ENCODE results near the gene CD59. TPM values are rescaled to one million over a fixed set of nuclear protein-coding genes. Genes with fewer than 3 reads are reported as not detected.

Gene CD59
- total RNA-seq, 1 donor: 1,509 TPM

- TF ChIP-seq CTCF (IDR thresholded peaks at IDR 0.05; ENCODE audit: insufficient read depth, low read length): no peak
- DNase-seq (ENCODE audit: low read depth): no peak
- H3K4me3 ChIP-seq (ENCODE audit: low read depth, low read length): no peak overlapping the region
These were observed 17.8 kb downstream of the CD59 start for GRCh38 chr11:33718440-33718839.

GRCh38 chr11:33716243-33716642 is 20.0 kb downstream of the CD59 start:
- TF ChIP-seq CTCF (IDR thresholded peaks at IDR 0.05; ENCODE audit: insufficient read depth, low read length): peak; percentile 47
- no peak overlapping the region for H3K4me3 ChIP-seq (ENCODE audit: low read depth, low read length)
- peak; percentile 67 for DNase-seq (ENCODE audit: low read depth)

GRCh38 chr11:33713856-33714398 is 22.3 kb downstream of the CD59 start:
- TF ChIP-seq CTCF (IDR thresholded peaks at IDR 0.05; ENCODE audit: insufficient read depth, low read length): no peak
- no peak overlapping the region for H3K4me3 ChIP-seq (ENCODE audit: low read depth, low read length)
- no peak for DNase-seq (ENCODE audit: low read depth)

GRCh38 chr11:33713151-33713855 is 22.9 kb downstream of the CD59 start:
- peak; percentile 51 for DNase-seq (ENCODE audit: low read depth)
- no peak overlapping the region for H3K4me3 ChIP-seq (ENCODE audit: low read depth, low read length)
- TF ChIP-seq CTCF (IDR thresholded peaks at IDR 0.05; ENCODE audit: insufficient read depth, low read length): no peak

- DNase-seq (ENCODE audit: low read depth): no peak
- TF ChIP-seq CTCF (IDR thresholded peaks at IDR 0.05; ENCODE audit: insufficient read depth, low read length): no peak
- H3K4me3 ChIP-seq (ENCODE audit: low read depth, low read length): no peak overlapping the region
These were observed 23.8 kb downstream of the CD59 start for GRCh38 chr11:33712436-33712835.

- DNase-seq (ENCODE audit: low read depth): no peak
- no peak overlapping the region for H3K4me3 ChIP-seq (ENCODE audit: low read depth, low read length)
- TF ChIP-seq CTCF (IDR thresholded peaks at IDR 0.05; ENCODE audit: insufficient read depth, low read length): no peak
These were observed 26.8 kb downstream of the CD59 start for GRCh38 chr11:33709466-33709865.
